Neural crest cell (in vitro differentiated cells): ENCODE results near the gene ABCC10. TPM values are rescaled to one million over a fixed set of nuclear protein-coding genes. Genes with fewer than 3 reads are reported as not detected.

Source experiments
- DNase-seq: peaks from one replicate; pipeline ENCODE4 v3.0.0; 2021; ENCODE audit warnings: low read depth, mixed read lengths, low spot score
- H3K27ac Mint-ChIP-seq: one replicate; pipeline ENCODE4 v1.8.0; 2021; ENCODE audit warnings: mild to moderate bottlenecking, mixed read lengths; ENCODE audit not compliant: unreplicated experiment
- H3K27me3 Mint-ChIP-seq: 2 replicates; pipeline ENCODE4 v1.8.0; 2021; ENCODE audit warnings: low read depth, mild to moderate bottlenecking, mixed read lengths
- H3K36me3 Mint-ChIP-seq: 2 replicates; pipeline ENCODE4 v1.8.0; 2021; ENCODE audit warnings: low read depth, mild to moderate bottlenecking, mixed read lengths
- H3K4me1 Mint-ChIP-seq: 2 replicates; pipeline ENCODE4 v1.8.0; 2021; ENCODE audit warnings: mixed read lengths
- H3K4me3 Mint-ChIP-seq: one replicate; pipeline ENCODE4 v1.8.0; 2021; ENCODE audit warnings: mild to moderate bottlenecking, mixed read lengths
- H3K9me3 Mint-ChIP-seq: 2 replicates; pipeline ENCODE4 v1.8.0; 2021; ENCODE audit warnings: mixed read lengths
- CTCF ChIP-seq: fragments of 200-600 bp; sonication (generic); conservative IDR thresholded peaks from 2 replicates; pipeline ENCODE4 v1.5.0; 2021; ENCODE audit warnings: antibody characterized with exemption, mild to moderate bottlenecking
- total RNA-seq: library from RNA; stranded (reverse); gene quantifications from 2 replicates; pipeline ENCODE4 v1.2.1, GENCODE V29; 2021

Gene ABCC10
- total RNA-seq, 1 donor from 2014 or later: 34.1 TPM

- H3K9me3 Mint-ChIP-seq: no peaks in the 10 kb centered on the region
- H3K27me3 Mint-ChIP-seq: peaks cover 29% of the 10 kb centered on the region
- no peak overlapping the region for H3K27ac Mint-ChIP-seq
- H3K4me1 Mint-ChIP-seq: peaks cover 17% of the 10 kb centered on the region
- H3K36me3 Mint-ChIP-seq: peaks cover 2% of the 10 kb centered on the region
- TF ChIP-seq CTCF: no peak
- no peak overlapping the region for H3K4me3 Mint-ChIP-seq
- no peak for DNase-seq
Observed at GRCh38 chr6:43451939-43452338, 24.6 kb downstream of the ABCC10 start.

GRCh38 chr6:43452896-43453295, 25.6 kb downstream of the ABCC10 start:
- peaks cover 18% of the 10 kb centered on the region for H3K4me1 Mint-ChIP-seq

GRCh38 chr6:43453831-43454230, 26.5 kb downstream of the ABCC10 start:
- H3K4me1 Mint-ChIP-seq: peaks cover 18% of the 10 kb centered on the region
- no peaks in the 10 kb centered on the region for H3K9me3 Mint-ChIP-seq
- H3K4me3 Mint-ChIP-seq: peak overlapping the region; percentile 81
- peaks cover 42% of the 10 kb centered on the region for H3K27me3 Mint-ChIP-seq
- DNase-seq: no peak
- peaks cover 2% of the 10 kb centered on the region for H3K36me3 Mint-ChIP-seq
- H3K27ac Mint-ChIP-seq: no peak overlapping the region
- TF ChIP-seq CTCF: no peak

More at GRCh38 chr6:43452896-43453295, 25.6 kb downstream of the ABCC10 start:
- Mint-ChIP-seq H3K36me3 (peaks cover 2% of the 10 kb centered on the region), H3K9me3 (no peaks in the 10 kb centered on the region), H3K4me3 (peak overlapping the region; percentile 23), H3K27ac (no peak overlapping the region), H3K27me3 (peaks cover 38% of the 10 kb centered on the region)
- no peak for DNase-seq
- TF ChIP-seq CTCF: no peak

- Mint-ChIP-seq H3K9me3 (no peaks in the 10 kb centered on the region), H3K27me3 (peaks cover 45% of the 10 kb centered on the region), H3K27ac (no peak overlapping the region), H3K4me1 (peaks cover 18% of the 10 kb centered on the region), H3K4me3 (peak overlapping the region; percentile 81), H3K36me3 (peaks cover 2% of the 10 kb centered on the region)
- TF ChIP-seq CTCF: peak; percentile 86
- DNase-seq: no peak
Observed at GRCh38 chr6:43454290-43454695, 27.0 kb downstream of the ABCC10 start.

GRCh38 chr6:43454696-43455530, 27.6 kb downstream of the ABCC10 start:
- H3K27ac Mint-ChIP-seq: no peak overlapping the region
- H3K27me3 Mint-ChIP-seq: peaks cover 52% of the 10 kb centered on the region
- H3K36me3 Mint-ChIP-seq: peaks cover 2% of the 10 kb centered on the region
- peaks cover 18% of the 10 kb centered on the region for H3K4me1 Mint-ChIP-seq
- TF ChIP-seq CTCF: no peak
- no peaks in the 10 kb centered on the region for H3K9me3 Mint-ChIP-seq
- peak overlapping the region; percentile 81 for H3K4me3 Mint-ChIP-seq
- DNase-seq: peak; percentile 90
